Neural cell (in vitro differentiated cells): ENCODE measurements around the gene AZIN2.

ENCODE experiments used
- EP300 ChIP-seq: fragments of 450-650 bp; conservative IDR thresholded peaks from 2 replicates; pipeline ENCODE4 v1.6.1; 2014; ENCODE audit warnings: antibody characterized with exemption, mild to moderate bottlenecking, moderate library complexity; ENCODE audit not compliant: poor library complexity, severe bottlenecking
- EZH2 ChIP-seq: fragments of 200-600, 300-800 bp; shearing (Covaris generic), sonication (generic); IDR thresholded peaks from 2 replicates; pipeline ENCODE4 v1.6.1; 2014; ENCODE audit warnings: antibody characterized with exemption, low read length, borderline replicate concordance, mild to moderate bottlenecking; ENCODE audit not compliant: insufficient read depth, poor library complexity, severe bottlenecking
- POLR2AphosphoS5 ChIP-seq: IDR thresholded peaks from 2 replicates; pipeline ENCODE4 v1.6.1; 2012
- REST ChIP-seq: IDR thresholded peaks from 2 replicates; pipeline ENCODE4 v1.6.1; 2012; ENCODE audit warnings: borderline replicate concordance
- SMC3 ChIP-seq: fragments of 450-650 bp; conservative IDR thresholded peaks from 2 replicates; pipeline ENCODE4 v1.6.1; 2014; ENCODE audit warnings: antibody characterized with exemption, mild to moderate bottlenecking, moderate library complexity; ENCODE audit not compliant: poor library complexity
- TF ChIP-seq, protein P1 (sequence below): fragments of 450-650 bp; IDR thresholded peaks from 2 replicates; pipeline ENCODE4 v1.5.1; 2014; ENCODE audit warnings: antibody characterized with exemption, mild to moderate bottlenecking, moderate library complexity; ENCODE audit not compliant: poor library complexity, severe bottlenecking

DNA sequence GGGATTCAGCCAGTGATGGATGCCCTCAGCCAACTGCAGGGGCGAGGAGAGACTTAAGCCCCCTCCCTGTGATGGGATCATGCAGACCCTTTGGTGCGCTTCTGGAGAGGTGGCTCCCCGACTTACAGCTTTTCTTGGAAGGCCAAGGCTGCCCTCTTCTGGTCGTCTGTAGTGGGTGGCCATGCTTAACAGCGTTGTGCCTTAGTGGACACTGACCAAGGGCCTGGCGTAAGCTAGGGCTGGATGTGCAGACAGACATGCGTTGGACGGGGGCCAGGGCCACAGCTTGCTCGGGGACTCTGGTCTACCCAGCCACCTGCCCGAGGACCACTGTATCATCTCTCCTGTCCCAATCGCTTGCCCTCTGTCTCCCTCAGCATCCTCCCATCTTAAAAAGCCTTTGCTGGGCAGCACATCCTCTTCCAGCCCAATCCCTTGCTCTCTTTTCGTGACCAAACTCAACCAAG lies 5.5 kb downstream of the AZIN2 start:
- TF ChIP-seq EP300, result no peak
- TF ChIP-seq, protein P1, sequence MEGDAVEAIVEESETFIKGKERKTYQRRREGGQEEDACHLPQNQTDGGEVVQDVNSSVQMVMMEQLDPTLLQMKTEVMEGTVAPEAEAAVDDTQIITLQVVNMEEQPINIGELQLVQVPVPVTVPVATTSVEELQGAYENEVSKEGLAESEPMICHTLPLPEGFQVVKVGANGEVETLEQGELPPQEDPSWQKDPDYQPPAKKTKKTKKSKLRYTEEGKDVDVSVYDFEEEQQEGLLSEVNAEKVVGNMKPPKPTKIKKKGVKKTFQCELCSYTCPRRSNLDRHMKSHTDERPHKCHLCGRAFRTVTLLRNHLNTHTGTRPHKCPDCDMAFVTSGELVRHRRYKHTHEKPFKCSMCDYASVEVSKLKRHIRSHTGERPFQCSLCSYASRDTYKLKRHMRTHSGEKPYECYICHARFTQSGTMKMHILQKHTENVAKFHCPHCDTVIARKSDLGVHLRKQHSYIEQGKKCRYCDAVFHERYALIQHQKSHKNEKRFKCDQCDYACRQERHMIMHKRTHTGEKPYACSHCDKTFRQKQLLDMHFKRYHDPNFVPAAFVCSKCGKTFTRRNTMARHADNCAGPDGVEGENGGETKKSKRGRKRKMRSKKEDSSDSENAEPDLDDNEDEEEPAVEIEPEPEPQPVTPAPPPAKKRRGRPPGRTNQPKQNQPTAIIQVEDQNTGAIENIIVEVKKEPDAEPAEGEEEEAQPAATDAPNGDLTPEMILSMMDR, result peak; percentile 75
- TF ChIP-seq EZH2, result no peak
- peak; percentile 78 for TF ChIP-seq SMC3
- no peak for TF ChIP-seq POLR2AphosphoS5
- no peak for TF ChIP-seq REST
